ENCODE results near the gene GLYR1.

DNA sequence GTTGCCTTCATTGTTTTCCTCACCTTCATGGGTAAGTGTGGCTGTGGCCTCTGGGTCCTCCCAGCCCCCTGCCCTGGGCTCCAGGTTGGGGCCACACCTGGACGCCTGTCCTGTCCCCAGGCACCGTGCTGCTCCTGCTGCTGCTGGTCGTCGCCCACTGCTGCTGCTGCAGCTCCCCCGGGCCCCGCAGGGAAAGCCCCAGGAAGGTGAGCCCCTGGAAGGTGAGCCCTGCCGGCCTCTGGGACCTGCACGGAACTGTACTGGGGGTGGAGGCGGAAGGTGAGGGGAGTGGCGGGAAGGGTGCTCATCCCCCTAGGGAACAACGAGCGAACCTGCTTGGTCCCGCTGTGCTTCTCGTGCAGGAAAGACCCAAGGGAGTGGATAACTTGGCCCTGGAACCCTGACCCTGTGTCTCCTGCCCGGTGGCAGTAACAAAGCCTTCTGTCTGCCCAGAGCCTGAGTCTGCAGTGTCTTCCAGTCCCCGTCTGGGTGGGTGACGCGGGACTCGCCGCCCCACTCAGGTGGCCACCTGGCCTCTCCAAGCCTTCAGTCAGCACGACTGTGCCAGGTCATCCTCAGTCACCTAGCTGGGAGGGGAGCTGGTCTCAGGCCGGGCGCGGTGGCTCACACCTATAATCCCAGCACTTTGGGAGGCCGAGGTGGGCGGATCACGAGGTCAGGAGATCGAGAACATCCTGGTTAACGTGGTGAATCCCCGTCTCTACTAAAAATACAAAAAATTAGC is 51.1 kb downstream of the GLYR1 start:
- TF ChIP-seq, protein P1, sequence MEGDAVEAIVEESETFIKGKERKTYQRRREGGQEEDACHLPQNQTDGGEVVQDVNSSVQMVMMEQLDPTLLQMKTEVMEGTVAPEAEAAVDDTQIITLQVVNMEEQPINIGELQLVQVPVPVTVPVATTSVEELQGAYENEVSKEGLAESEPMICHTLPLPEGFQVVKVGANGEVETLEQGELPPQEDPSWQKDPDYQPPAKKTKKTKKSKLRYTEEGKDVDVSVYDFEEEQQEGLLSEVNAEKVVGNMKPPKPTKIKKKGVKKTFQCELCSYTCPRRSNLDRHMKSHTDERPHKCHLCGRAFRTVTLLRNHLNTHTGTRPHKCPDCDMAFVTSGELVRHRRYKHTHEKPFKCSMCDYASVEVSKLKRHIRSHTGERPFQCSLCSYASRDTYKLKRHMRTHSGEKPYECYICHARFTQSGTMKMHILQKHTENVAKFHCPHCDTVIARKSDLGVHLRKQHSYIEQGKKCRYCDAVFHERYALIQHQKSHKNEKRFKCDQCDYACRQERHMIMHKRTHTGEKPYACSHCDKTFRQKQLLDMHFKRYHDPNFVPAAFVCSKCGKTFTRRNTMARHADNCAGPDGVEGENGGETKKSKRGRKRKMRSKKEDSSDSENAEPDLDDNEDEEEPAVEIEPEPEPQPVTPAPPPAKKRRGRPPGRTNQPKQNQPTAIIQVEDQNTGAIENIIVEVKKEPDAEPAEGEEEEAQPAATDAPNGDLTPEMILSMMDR (conservative IDR thresholded peaks at IDR 0.05; ENCODE audit: low read depth in 2 of 2), result no peak
- TF ChIP-seq EZH2phosphoT487 (IDR thresholded peaks at IDR 0.05; ENCODE audit: unreplicated experiment), result no peak
- TF ChIP-seq POLR2AphosphoS5 (IDR thresholded peaks at IDR 0.05; ENCODE audit: low read depth), result no peak

All from GM23338 (cell line).